ENCODE measurements around the gene RECK. TPM values are rescaled to one million over a fixed set of nuclear protein-coding genes. Genes with fewer than 3 reads are reported as not detected.
"Not testable (repeated sequence)": the region's sequence is repeated elsewhere in the genome, so short reads cannot be mapped to it uniquely, and the experiment has no call there.

RECK gene
- total RNA-seq, 1 donor from 2014 or later, result 11.9 TPM

DNA sequence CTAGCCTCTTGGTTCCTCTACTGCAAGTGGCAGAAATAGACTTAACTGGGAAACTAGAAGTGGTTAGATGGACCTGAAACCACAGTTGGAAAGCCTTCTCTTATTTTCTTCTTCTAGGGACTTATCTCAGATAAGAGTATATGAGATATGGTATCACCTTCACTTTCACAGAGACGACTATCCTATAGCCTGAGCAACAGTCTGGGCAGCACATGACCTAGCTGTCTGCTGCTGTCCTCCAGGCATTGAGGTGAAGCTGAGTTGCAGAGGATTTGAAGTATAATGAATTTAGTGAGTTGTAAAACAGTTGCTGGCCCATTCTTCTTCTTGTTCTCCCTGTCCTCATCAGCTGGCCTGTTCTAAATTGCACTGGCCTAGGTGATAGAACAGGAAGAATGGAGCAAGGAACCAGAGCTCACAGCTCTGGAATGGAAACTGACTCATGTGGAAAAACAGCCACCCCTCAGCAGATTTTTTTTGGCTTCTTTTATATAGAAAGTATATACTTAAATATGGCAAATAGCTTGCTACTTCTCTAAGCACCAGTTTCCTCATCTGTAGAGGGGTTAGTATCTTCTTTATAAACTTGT is 27.8 kb downstream of the RECK start:
- DNase-seq (ENCODE audit: low read depth, low spot score), result no peak

DNA sequence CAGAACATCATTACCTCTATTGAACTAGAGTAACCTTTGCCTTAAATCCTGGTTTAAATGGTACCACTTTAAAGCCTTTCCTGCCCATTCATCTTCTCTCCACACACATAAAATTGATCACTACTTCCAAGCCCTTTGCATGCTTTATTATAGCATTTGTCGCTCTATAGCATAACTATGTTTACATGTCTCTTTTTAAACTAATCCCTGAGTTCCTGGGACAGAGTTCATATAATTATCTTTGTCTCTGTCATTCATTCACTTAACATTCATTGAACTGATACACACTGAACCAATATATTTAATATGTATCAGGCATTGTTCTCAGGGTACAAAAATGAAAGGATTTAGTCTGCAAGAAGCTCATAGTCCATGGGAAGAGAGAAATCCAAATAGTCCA is 37.3 kb downstream of the RECK start:
- no peak for DNase-seq (ENCODE audit: low read depth, low spot score)

DNA sequence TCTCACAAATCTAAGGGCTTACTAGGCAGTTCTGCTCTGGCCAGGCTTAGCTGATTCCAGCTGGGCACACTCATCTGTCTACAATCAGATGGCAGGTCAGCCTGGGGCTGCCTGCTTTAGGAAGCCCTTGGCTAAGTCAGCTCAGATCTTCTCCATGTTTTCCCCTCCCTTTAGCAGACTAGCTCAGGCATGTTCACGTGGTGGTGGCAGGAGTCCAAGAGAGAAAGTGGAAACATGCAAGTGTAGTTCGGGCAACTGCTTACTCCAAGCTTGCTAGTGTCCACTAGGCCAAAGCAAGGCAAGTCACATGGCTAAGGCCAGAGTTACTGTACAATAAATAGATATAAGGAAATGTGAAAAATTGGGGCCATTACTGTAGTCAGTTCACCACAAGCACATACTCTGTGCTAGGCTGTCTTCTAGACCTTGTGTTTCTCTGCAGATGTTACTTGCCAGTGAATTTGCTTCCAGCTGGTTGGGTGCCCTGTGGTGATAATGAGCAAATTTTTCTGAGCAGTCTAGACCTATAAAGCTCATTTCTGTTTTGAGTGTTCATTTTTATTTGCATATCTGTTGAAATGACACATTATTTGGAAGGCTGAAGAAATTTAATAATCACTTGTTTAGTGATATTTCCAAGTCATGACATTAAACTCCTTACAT is 38.3 kb downstream of the RECK start:
- peak; percentile 19 for DNase-seq (ENCODE audit: low read depth, low spot score)

DNA sequence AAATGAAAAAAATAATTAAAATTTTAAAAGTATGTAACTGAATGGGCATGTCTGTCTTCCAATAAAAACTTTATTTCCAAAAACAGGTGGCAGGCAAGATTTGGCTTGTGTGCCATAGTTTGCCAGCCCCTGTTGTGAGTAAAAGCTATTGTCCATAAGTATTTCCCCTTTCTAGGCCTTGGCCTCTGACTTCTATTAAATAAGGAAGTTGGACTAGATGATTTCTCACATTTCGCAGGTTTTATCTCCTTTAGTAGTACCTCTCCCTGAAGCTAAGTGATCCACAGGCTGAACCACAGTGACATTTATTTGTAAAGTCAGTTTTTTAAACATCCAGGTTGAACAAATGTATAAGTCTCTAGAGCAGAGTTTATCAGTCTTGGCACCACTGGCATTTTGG is 41.3 kb downstream of the RECK start:
- DNase-seq (ENCODE audit: low read depth, low spot score), result no peak

DNA sequence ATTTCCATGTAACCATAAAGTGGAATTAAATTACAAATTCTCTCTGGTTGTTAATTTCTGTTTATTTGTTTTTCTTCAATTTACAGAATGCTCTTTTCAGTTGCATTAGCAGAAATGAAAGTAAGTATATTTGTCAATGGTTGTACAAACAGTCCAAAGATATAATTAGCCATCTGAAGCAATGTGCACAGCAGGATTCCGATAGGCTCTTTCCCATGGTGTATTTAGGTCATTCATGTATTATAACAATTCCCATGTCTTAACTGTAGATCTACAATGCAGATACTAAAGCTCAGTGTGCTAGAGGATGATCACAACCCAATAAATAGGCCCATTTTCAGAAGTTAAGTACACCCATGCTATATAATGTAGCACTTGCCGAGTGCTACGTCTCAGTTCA is 43.8 kb downstream of the RECK start:
- DNase-seq (ENCODE audit: low read depth, low spot score), result no peak

DNA sequence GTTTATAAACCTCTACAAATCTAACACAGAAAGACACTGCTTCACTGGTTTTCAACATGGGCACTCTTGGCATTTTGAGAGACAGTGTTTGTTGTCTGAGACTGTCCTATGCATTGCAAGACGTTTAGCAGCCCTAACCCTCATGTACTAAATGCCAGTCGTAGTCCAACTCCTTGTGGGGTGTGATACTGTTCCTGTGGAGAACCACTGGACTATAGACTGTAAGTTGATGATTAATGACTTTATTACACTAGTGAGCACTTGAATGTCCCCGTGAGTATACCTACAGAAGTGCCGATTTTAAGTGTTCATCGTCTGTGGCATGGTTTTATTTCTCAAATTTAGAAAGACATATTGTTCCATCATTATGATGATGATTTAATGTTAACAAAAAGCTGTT is 46.2 kb downstream of the RECK start:
- DNase-seq (ENCODE audit: low read depth, low spot score), result no peak

DNA sequence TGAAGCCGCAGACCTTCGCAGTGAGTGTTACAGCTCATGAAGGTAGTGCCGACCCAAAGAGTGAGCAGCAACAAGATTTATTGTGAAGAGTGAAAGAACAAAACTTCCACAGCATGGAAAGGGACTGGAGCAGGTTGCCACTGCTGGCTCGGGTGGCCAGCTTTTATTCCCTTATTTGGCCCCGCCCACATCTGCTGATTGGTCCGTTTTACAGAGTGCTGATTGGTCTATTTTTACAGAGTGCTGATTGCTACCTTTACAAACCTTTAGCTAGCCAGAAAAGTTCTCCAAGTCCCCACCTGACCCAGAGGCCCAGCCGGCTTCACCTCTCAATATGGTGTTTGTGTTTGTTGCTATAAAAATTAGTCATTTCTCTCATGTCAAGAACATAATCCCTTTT is 49.7 kb downstream of the RECK start:
- no peak for DNase-seq (ENCODE audit: low read depth, low spot score)

DNA sequence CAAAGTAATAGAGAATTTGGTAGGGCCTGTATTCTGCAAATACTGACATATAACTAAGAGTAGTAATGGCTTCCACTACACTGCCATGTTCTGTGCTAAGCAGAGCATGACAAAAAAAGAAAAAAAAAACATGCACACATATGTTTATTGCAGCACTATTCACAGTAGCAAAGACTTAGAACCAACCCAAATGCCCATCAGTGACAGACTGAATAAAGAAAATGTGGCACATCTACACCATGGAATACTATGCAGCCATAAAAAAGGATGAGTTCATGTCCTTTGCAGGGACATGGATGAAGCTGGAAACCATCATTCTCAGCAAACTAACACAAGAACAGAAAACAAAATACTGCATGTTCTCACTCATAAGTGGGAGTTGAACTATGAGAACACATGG is 50.3 kb downstream of the RECK start:
- not testable (repeated sequence) for DNase-seq (ENCODE audit: low read depth, low spot score)

DNA sequence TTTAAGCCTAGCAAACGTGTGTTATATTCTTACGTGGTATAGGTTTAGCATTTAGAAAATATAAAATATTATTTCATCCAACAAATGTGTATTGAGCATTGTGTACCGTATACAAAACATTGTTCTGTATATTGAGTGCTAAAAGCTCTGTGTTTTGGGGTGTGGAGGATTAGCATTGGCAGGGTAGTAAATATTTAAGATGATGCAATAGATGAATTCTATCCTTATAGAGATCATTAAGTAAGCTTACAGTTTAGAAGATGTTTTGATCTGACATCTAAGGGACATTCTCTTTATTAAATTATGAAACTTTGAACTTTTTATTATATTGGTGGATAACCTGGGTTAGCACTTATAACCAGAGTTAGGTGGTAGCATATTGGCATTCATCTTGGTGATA is 51.3 kb downstream of the RECK start:
- no peak for DNase-seq (ENCODE audit: low read depth, low spot score)

DNA sequence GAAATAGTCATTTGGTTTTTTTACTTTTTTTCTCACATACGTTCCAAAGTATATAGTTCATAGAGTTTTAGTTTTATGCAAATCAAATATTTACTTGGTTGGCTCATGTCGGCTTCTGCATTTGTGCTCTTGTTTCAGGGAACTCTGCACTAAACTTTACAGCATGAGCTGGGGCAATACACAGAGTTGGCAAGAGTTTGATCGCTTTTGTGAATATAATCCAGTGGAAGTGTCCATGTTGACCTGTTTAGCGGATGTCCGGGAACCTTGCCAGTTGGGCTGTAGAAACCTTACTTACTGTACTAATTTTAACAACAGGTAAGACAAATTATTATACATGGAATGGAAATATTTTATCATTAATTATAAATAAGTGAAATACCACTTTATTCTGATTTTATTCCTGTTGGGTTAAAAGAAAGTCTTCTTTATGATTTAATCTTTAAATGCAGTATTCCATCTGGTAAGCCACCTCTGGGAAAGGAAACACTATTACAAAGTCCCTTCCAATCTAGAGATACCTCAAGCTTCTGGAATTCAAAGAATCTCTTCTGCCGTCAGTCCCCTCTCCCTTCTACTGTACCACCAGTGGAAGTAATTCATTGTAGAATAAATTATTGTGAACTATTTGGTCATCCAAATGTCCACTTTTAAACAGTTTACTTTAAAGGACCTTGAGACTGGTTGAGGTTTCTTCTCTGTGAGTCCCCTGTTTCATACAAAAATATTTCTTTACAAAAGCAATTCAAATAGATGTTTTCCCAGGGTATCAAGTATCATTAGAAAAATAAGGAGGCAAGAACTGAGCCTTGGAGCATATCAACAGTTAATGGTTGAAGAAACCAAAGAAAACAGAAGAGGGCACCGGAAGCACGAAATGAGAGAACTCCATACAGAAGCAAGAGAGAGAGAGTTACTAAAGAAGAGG is 54.6 kb downstream of the RECK start:
- peak; percentile 68 for DNase-seq (ENCODE audit: low read depth, low spot score)

DNA sequence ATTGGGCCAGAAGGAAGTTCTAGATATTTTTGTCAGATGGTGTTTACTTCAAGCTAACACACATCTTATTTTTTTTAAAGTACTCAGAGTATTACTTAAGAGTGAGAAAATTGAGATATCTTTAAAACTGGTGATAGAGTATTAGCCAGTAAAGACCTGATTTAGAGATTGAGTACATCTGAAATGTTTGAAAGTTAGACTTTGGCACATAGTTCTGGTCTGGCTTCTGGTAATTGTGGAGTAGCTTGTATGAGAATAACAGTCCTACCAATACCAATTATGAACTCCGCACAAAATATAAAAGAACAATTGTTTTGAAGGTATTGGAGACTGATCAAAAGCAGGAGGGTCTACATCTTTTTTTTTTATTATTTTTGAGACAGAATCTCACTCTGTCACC is 55.3 kb downstream of the RECK start:
- no peak for DNase-seq (ENCODE audit: low read depth, low spot score)

DNA sequence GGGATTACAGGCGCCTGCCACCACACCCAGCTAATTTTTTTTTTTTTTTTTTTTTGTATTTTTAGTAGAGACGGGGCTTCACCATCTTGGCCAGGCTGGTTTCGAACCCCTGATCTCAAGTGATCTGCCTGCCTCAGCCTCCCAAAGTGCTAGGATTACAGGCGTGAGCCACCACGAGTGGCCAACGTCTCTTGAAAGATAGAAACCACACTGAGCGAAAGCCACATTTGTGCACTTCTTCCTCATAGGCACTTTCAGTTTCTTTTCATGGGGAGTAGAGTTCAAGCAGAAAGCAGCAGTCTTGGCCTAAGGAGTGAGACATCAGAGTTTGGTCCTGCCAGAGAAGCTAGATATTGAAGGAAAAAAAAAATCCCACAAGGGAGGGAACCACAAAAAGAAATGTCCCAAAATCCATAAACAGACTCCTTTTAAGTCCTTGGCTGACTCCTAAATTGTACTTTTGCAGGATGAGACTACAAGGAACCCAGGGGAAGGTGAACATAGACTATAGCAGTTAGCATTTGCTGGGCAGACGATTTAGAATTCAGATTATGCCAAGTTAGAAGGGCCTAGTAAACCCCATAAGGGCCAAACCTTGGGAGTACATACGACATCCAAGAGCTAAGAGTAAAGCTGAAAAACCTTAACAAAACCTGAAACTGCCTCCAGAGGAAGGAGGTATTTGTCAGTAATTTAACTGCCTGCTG is 55.9 kb downstream of the RECK start:
- no peak for DNase-seq (ENCODE audit: low read depth, low spot score)

DNA sequence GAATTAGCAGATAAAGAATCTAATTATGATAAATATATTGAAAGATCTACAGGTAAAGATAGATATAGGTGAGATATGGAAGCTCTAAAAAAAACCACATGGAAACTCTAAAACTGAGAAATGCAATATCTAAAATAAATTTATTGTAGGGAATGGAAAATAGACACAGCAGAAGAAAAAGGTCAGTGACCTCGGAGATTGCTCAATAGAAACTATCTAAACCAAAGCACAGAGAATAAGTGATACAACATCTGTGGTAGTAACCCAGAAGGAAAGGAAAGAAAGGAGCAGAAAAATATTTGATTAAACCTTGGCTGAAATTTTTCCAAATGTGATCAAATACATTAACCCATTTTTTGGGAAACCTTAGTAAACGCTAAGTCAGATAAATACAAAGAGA is 56.7 kb downstream of the RECK start:
- DNase-seq (ENCODE audit: low read depth, low spot score), result no peak

DNA sequence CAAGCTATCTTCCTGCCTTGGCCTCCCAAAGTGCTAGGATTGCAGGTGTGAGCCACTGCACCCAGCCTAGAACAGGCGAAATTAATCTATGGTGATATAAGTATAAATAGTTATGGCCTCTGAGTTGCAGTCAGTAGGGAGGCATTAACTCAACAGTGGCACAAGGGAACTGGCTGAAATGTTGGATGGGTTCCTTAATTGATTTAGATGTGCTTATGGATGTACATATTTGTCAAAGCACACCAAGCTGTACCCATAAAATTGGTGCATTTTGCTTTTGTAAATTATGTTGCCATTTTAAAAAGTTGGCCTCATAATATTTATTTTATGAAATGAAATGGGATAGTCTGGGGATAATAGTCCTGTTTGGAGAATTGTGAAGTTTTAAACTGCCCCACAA is 63.0 kb downstream of the RECK start:
- DNase-seq (ENCODE audit: low read depth, low spot score), result no peak

DNA sequence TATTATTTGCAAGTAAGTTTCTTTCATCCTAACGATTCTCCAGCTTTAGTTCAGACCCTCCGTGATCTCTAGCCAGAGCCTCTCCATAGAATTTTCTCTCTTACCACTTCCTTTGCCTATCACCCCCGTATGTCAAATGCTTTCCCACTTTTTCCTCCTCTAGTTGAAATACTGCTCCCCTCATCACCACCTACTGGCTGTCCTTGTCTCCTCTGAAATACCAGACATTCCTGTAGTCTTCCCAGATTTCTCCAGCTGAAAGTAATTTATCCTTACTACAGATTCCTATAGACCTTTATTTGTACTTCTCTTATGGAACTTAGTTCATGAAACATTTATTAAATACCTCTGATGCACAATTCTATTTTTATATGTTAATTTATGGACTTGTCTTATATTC is 63.8 kb downstream of the RECK start:
- no peak for DNase-seq (ENCODE audit: low read depth, low spot score)

DNA sequence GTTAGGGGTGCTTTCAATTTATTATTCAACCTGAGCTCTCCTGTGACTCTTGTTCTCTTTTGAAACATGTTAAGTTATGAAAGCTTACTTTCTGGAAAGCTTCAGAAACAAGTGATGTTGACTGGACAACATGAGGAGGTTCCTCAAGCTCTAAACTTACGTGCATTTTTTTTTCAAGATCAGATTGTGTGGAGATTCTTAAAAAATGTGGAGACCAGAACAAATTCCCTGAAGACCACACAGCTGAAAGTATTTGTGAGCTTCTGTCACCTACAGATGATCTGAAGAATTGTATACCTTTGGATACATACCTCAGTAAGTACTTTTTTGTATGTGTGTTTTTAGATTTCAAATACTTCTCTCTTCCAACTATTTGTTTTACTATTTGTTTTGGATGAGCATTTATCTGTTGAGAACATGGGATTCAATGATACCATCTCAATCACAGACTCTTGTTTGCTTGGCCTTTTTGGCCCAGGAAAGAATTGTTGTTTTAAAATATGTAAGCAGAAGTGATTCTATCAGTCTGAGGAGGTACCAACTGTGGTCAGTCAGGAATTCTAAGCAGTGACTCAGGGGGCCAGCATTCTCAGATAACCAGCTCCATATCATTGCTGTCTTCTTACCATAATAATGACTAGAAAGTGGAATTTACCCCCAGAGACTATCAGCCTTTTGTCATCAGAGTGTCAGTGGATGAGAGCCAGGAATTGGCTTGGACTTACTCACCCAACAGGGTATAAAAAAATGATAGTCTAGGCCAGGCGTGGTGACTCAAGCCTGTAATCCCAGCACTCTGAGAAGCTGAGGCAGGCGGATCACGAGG is 65.4 kb downstream of the RECK start:
- DNase-seq (ENCODE audit: low read depth, low spot score), result peak; percentile 74

DNA sequence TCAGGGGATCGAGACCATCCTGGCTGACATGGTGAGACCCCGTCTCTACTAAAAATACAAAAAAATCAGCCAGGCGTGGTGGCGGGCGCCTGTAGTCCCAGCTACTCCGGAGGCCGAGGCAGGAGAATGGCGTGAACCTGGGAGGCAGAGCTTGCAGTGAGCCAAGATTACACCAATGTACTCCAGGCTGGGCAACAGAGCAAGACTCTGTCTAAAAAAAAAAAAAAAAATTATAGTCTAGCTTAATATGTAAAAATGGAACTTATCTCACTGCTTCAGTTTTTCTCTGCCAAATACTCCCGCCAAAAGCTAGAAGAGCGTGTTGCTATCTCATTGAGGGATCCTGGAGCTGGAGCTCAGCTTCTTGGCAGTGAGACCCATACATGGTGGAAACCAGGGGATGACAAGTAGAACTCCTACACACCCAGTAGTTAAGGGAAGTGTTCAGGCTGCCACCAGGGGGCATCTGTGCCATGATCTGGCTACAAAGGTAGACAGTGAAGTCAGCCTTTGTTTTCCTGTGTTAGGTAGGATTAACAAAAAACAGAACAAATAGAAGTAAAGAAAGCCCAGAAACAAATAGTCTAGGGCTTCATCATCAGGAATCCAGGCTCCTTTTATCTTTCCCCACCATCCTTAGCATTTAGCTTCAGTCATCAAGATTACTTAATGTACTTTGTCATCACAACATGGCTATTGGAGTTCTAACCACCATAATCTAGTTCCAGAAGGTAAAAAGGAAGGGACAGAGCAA is 66.2 kb downstream of the RECK start:
- DNase-seq (ENCODE audit: low read depth, low spot score), result peak; percentile 39

DNA sequence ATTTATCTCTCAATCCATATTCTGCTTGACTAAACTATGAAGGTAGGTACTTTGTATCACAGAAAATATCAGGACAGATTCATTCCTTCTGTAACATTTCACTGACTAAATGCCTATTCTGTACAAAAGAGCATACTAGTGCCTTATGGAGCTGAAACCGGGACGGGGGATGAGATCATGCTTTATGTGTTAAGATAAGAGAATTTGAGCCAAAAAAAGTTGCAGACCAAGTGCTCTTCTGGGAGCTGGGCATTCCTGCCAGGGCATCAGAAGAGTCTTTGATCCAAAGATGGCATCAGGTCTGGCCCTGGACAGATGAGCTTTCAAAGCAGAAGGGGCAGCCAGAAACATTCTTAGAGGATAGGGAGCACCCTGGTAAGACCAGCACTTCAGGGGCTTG is 72.4 kb downstream of the RECK start:
- no peak for DNase-seq (ENCODE audit: low read depth, low spot score)

DNA sequence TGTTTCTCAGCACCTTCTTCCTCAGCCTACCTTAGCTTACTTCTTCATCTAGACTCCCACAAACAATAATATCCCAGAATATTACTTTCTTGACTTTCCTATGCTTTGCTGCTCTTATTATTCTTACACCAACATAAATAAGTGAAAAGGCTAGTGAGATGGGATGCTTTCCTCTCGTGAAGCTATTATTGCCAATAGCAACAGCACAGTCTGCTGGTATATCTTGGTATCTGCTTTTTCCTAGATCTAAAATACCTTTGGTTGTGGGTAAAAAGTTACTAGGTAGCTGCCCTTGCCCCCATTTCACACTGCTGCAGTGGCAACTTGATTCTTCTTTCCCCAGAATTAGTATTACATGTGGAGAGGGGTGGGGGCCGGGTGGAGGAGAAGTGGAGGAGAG is 73.7 kb downstream of the RECK start:
- DNase-seq (ENCODE audit: low read depth, low spot score), result no peak

DNA sequence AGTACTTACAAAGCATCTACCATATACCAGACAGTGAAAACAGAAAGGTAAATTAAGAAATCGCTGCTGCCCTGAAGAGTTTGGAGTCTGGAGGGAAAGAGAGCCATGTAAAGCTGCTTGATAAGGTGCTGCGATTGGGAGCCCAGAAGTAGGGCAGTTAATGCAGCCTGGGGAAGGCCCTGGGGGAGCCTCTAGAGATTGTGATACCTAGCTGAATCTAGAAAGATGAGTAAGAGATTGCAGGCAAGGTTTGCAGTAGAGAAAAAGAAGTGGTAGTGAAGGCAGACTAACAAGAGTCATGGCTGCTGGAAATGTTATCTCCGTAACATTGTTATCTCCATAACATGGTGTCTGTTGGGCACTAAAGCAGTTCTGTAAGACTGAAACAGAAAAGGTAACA is 75.8 kb downstream of the RECK start:
- DNase-seq (ENCODE audit: low read depth, low spot score), result no peak

Data from pulmonary artery endothelial cell (primary cell).